Measurements from ENCODE around the gene FAM170B.

FAM170B gene

GRCh38 chr10:49133706-49134248 lies at the start of gene FAM170B:
Gene FAM170B (minus strand): TSS chr10:49134021. CDS start chr10:49133918, 103 bp downstream.
- DNase-seq: no peak

GRCh38 chr10:49182776-49183175 lies 49.0 kb upstream of the FAM170B start:
- DNase-seq: no peak

DNA sequence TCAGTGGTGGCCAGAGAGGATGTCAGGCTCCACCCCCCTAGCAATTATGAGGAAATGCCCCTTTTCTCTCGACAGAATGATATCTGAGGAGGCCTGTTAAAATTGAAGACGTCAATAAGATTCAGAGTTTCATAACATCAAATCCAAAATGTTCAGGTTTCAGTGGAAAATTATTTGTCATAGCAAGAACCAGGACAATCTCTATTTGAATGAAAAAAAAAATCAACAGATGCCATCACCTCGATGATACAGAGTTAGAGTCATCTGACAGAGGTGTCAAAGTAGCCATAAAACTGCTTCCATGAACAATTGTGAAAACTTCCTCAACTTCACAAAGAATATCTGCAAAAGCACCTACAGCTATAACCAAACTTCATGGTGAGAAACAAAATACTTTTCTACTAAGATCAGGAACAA lies 46.6 kb upstream of the FAM170B start:
- no peak for DNase-seq

DNA sequence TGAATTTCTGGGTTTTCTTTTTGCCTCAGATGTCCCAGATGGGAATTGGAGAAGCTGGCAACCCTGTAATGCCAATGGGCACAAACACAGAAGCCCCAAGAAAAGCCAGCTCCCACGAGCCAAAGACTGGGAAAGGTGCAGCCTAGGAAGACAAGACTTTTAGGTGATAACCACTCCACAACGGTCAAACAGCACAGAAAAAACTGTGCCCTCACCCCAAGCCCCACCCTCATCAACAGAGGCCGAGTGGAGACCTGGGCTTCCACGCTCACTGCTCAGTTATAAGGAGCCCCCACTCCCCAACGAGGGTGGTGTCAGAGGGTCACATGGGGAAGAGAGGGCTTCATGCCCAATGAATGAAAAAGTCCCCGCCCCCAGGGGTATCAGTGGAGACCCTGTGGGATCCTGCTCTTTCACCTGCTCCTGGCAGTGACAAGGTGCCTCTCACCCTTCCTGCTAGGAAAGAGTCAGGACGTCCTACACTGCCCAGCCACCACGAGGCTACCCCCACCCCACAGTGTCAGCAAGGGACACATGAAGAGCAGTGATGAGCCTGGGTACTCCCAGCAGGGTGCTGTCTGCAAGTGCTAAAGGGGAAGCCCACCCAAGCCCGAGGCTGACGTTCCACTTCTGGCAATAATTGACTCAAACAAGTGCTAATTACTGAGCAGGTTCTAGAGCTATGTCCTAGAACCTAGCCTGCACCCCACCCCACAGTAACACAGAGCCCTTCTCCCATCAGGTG lies 46.0 kb upstream of the FAM170B start:
- DNase-seq: no peak

- DNase-seq: no peak
Observed at GRCh38 chr10:49178489-49179471, 45.0 kb upstream of the FAM170B start.

DNA sequence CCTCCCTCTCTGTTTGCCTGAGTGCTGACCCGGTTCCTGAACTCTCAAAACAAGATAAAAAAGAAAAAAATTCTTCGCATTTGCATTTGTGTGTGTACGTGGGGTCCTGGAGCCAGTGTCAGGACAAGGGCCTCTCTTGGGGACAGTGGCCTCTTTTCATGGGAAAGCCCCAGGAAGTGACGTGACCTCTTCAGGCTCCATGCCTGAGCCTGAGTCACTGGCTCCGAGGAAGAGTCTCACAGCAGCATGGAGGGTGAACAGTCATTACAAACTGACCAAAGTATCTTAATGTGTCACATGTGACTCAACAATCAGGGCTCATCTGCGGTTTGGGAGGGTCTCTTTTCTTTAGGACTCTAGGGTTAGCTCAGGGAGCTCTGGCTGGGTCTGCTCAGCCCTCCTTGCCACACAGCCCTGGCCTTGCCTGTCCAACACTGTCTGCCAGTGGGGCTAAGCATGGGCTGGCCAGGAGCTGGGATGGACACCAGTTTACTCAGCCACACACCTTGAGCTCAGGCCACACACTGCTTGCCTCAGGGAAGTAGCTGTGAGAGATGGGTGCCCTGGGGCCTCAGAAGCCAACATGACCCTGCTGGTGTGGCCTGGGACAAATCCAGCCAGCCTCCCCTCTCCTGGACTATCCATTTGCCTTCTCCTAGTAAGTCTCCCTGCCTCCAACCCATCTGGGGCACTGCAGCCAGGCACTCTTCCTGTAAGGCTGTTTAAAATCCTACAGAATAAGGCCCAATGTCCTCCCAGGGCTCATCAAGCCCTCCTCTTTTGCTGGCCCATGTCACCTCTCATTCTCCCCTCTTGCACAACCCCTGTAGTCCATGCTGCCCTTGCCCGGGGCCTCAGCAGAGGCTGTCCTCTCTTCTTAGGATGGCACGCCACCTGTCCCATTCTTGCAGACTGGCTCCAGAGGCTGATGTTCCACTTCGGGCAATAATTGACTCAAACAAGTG lies 43.9 kb upstream of the FAM170B start:
- no peak for DNase-seq

DNA sequence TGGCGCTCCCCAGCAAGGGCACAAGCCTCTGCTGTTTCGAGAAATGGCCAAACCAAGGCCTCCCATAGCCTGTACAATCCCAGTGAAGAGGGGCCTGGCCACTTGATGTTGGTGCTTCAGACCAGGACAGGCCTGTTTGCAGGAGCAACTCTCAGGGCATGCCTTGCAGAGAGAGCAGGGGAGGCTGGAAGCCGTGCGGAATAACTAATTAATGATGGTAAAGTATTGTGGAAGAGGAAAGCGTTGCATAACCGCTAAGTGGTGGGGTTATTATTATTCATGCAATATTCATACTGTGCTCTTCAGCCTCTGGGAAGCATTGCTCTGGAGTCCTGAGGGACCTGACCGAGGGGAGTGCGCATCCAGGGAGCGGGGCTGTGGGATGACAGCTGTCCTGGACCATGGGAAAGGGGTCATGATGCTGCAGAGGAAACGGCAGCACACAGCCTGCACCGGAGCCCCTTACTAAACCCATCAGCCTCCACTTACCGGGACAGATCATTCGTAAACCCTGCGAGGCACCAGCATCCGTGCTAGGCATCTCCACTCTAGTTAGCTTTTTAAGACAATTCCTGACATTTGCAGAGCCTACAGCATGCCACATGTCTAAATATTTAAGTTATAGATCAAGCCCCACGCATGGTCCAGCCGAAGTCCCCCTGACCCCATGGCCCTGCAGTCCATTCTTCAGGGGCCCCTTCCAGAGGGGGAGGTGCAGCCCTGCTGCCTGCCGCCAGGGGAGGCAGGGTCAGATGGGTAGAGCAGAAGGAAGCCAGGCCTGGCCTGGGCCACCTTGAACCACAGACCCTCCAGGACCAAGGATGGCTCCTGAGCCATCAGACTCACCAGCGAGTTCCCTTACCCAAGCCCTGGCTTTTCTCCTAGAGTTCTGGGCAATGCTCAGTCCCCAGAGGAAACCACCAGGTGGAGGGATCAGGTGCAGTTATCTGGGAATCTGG lies 42.8 kb upstream of the FAM170B start:
- no peak for DNase-seq

DNA sequence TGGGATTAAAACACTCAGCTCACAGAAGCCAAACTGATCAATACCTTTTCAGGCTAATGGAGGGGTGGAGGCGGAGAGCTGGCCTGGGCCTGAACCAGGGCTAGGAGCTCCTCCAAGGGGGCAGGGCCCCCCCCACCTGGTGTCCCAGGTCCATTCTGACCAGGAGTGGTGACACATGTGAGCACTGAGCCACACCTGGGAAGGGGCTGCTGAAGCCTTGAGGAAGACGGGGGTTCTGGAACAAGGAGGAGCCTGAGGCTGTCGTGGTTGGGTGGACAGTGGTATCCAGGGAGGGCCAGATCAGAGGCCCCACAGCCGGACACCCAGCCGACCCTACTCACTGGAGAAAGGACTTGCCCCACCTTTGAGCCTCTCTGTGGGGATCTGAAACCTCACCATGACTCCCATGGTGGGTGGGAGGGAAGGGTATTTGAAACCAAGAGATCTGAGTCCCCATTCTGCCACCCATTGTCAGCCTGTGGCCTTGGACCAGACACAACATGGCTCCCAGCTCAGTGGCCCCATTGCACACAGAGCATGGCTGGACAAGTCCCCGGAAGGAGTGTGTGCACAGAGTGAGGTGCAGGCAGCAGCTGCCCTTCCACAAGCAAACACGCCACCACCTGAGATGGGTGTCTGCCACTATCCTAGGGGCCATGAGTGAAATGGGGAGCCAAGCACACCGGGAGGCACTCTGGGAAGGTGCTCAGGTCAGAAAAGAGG lies 41.9 kb upstream of the FAM170B start:
- no peak for DNase-seq

GRCh38 chr10:49174926-49175500 lies 41.2 kb upstream of the FAM170B start:
- DNase-seq: no peak

GRCh38 chr10:49174261-49174925 lies 40.6 kb upstream of the FAM170B start:
- DNase-seq: no peak

GRCh38 chr10:49173853-49174252 lies 40.0 kb upstream of the FAM170B start:
- no peak for DNase-seq

- DNase-seq: no peak
Observed at GRCh38 chr10:49173201-49173772, 39.5 kb upstream of the FAM170B start.

DNA sequence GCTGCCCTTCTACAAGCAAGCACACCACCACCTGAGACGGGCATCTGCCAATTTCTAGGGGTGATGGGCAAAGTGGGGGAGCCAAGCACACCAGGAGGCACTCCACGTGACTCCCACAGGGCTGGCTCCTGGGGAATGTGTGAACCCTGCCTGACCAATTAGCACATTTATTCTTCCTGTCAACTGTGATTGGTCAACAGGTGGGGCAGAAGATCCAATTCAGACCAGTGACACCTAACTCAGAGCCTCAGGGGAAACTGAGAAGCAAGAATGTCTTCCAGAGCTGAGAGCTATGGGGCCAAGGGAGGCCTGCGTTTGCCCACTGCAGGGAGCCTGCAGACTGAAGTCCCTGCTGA lies 38.9 kb upstream of the FAM170B start:
- no peak for DNase-seq

GRCh38 chr10:49172061-49172776 lies 38.4 kb upstream of the FAM170B start:
- no peak for DNase-seq

GRCh38 chr10:49171326-49172060 lies 37.7 kb upstream of the FAM170B start:
- DNase-seq: no peak

DNA sequence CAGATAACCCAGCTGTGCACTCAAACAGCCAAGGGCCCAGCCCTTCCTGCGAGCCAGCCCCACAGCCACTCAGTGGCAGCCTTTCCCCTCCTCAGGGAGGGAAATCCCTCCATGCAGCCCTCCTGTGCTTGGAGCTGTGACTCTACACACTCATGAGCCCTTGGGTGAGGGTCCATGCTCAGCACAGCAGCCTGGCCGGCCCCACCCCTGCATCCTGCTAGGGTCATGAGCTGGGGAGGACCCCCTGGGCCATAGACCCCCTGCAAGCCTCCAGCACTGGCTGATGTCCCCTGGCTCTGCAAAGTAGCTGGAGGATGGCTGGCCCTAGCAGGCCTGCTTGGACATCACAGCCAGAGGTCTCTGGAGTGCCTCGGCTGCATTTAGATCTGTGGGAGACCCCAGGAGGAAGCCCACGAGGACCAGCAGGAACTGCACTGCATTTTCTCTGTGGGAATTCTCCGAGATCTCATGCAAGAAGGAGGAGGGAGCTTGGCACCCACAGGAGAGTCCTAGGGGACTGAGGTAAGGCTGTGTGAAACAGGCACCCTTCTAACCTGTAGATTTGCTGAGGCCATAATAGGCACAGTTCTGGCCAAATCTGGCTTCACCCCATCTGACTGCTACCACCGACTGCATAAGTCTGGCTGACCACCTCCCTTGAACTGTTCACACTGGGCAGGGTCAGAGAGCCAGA lies 37.0 kb upstream of the FAM170B start:
- DNase-seq: no peak

GRCh38 chr10:49169776-49170175 lies 36.0 kb upstream of the FAM170B start:
- no peak for DNase-seq

Measured in NCI-H146 (cell line).